Hepatocyte (in vitro differentiated cells): Measurements from ENCODE around the gene TBC1D20.

ENCODE experiments used
- CTCF ChIP-seq: fragments of 200-600 bp; sonication (generic); IDR thresholded peaks from 2 replicates; pipeline ENCODE4 v1.5.1; 2016; ENCODE audit warnings: antibody characterized with exemption, mild to moderate bottlenecking; ENCODE audit not compliant: poor library complexity
- EZH2 ChIP-seq: fragments of 200-600 bp; sonication (generic); IDR thresholded peaks from 2 replicates; pipeline ENCODE4 v1.6.1; 2016; ENCODE audit warnings: antibody characterized with exemption, mild to moderate bottlenecking, borderline replicate concordance
- EZH2phosphoT487 ChIP-seq: fragments of 200-600 bp; sonication (generic); IDR thresholded peaks from one replicate; pipeline ENCODE4 v1.6.1; 2018; ENCODE audit warnings: antibody characterized with exemption, mild to moderate bottlenecking, low read depth, moderate library complexity; ENCODE audit not compliant: unreplicated experiment, severe bottlenecking

GRCh38 chr20:428658-429200 lies 33.6 kb downstream of the TBC1D20 start:
- no peak for TF ChIP-seq CTCF
- no peak for TF ChIP-seq EZH2
- no peak for TF ChIP-seq EZH2phosphoT487
